Gastrocnemius medialis (tissue), 4 donors: ENCODE measurements around the gene MSH2. TPM values are rescaled to one million over a fixed set of nuclear protein-coding genes. Genes with fewer than 3 reads are reported as not detected.

ENCODE experiments used
- ATAC-seq, 2 donors: fragments of 150-250 bp; one replicate each; pipeline ENCODE4 v1.9.1; 2016
- DNase-seq, 2 donors: peaks; one replicate each; pipeline ENCODE4 v3.0.0-alpha.2; 2019
- H3K27ac ChIP-seq, 4 donors: fragments of 200-600 bp; sonication (generic); 1 replicate in 1 of 4; 2 replicates in 3 of 4; pipeline ENCODE4 v1.5.1; 2016 to 2018; ENCODE audit warnings: mild to moderate bottlenecking in 2 of 4, moderate library complexity in 1 of 4
- H3K27me3 ChIP-seq, 3 donors: fragments of 200-600 bp; sonication (generic) in 2 of 3; 1 replicate in 1 of 3; 2 replicates in 2 of 3; pipeline versions ENCODE4 v1.5.1 to v1.6.0; 2016 to 2019; ENCODE audit warnings: mild to moderate bottlenecking in 1 of 3, moderate library complexity in 1 of 3
- H3K36me3 ChIP-seq, 2 donors: fragments of 200-600 bp; sonication (generic) in 1 of 2; one replicate each; pipeline ENCODE4 v1.5.1; 2017 to 2018
- H3K4me1 ChIP-seq, 2 donors: fragments of 200-600 bp; sonication (generic) in 1 of 2; one replicate each; pipeline ENCODE4 v1.5.1; 2016 to 2017; ENCODE audit warnings: mild to moderate bottlenecking in 2 of 2
- H3K4me3 ChIP-seq, 4 donors: fragments of 200-600 bp; sonication (generic) in 3 of 4; 1 replicate in 1 of 4; 2 replicates in 3 of 4; pipeline ENCODE4 v1.5.1; 2016 to 2019; ENCODE audit warnings: mild to moderate bottlenecking in 2 of 4
- H3K9me3 ChIP-seq, 3 donors: fragments of 200-600 bp; sonication (generic) in 2 of 3; 1 replicate in 1 of 3; 2 replicates in 2 of 3; pipeline ENCODE4 v1.5.1; 2016 to 2019
- POLR2A ChIP-seq, 2 donors: fragments of 450-650 bp; IDR thresholded peaks; one replicate each; pipeline ENCODE4 v1.6.1; 2017; ENCODE audit warnings: antibody characterized with exemption in 2 of 2, mild to moderate bottlenecking in 2 of 2, moderate library complexity in 2 of 2
- in situ Hi-C, 4 donors: fragments of 200-750 bp; cut with MboI; loops; one replicate each; pipeline versions ENCODE4 v1.15.0 to v1.8.0; 2017; ENCODE audit warnings: low sequenced_read_pairs in 4 of 4
- intact Hi-C: fragments of 100-400 bp; cut with DNase I; formaldehyde crosslinking; loops from one replicate; pipeline ENCODE4 v1.15.1; 2023; ENCODE audit warnings: low total_unique reads
- total RNA-seq, 4 donors: library from RNA; depleted of rRNA; stranded (reverse); fragments of >200 nt; gene quantifications; one replicate each; pipeline versions ENCODE4 v1.1.0 to v1.2.3, GENCODE V29; 2016
- TF ChIP-seq, protein P1 (sequence below), 5 experiments: fragments of 450-650 bp in 3 of 5; fragments of 200-600 bp in 2 of 5; sonication (generic) in 2 of 5; IDR thresholded peaks in 4 of 5; conservative IDR thresholded peaks in 1 of 5; 1 replicate in 4 of 5; 2 replicates in 1 of 5; pipeline ENCODE4 v1.5.1; 2016 to 2019; ENCODE audit warnings: antibody characterized with exemption in 5 of 5, mild to moderate bottlenecking in 3 of 5, moderate library complexity in 3 of 5

Gene MSH2
- total RNA-seq, 4 donors from 2014 or later, result 3.5 to 6.4 (median 4.8) TPM

DNA sequence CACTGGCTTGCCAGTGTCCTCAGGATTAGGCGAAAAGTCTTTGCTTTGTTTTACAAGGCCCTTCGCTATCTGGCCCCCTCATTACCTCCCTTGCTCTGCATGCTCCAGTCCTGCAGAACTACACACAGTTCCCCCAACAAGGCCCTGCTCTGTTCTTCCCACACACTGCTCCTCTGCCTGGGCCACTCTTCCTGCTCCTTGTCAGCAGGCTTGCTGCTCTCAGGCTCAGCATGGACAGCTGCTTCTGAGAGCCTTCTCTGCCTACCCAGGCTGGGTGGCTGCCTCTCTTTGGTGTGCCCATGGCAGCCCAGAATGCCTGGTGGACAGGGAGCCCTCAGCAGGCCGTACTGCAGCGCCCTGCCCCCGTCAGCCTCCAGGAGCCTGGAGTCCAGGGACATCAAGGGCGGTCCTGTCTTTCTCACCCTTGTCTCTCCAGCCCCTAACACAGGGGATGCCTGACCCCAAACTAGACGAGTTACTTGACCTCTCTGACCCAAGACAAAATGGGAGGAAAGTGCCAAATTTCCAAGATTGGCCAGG lies 111.1 kb downstream of the MSH2 start:
- Histone ChIP-seq H3K27ac (no peak overlapping the region), H3K4me1 (no peaks in the 10 kb centered on the region), H3K9me3 (no peaks in the 10 kb centered on the region), H3K4me3 (no peak overlapping the region), H3K27me3 (no peaks in the 10 kb centered on the region), H3K36me3 (no peaks in the 10 kb centered on the region)
- TF ChIP-seq POLR2A (IDR thresholded peaks at IDR 0.05), result no peak
- TF ChIP-seq, protein P1, sequence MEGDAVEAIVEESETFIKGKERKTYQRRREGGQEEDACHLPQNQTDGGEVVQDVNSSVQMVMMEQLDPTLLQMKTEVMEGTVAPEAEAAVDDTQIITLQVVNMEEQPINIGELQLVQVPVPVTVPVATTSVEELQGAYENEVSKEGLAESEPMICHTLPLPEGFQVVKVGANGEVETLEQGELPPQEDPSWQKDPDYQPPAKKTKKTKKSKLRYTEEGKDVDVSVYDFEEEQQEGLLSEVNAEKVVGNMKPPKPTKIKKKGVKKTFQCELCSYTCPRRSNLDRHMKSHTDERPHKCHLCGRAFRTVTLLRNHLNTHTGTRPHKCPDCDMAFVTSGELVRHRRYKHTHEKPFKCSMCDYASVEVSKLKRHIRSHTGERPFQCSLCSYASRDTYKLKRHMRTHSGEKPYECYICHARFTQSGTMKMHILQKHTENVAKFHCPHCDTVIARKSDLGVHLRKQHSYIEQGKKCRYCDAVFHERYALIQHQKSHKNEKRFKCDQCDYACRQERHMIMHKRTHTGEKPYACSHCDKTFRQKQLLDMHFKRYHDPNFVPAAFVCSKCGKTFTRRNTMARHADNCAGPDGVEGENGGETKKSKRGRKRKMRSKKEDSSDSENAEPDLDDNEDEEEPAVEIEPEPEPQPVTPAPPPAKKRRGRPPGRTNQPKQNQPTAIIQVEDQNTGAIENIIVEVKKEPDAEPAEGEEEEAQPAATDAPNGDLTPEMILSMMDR (IDR thresholded peaks at IDR 0.05 in 4 of 5, conservative IDR thresholded peaks at IDR 0.05 in 1 of 5), result no peak
- intact Hi-C loops (no loop called here), in situ Hi-C loops (no loop called here)
- ATAC-seq (no peak), DNase-seq (no peak)

DNA sequence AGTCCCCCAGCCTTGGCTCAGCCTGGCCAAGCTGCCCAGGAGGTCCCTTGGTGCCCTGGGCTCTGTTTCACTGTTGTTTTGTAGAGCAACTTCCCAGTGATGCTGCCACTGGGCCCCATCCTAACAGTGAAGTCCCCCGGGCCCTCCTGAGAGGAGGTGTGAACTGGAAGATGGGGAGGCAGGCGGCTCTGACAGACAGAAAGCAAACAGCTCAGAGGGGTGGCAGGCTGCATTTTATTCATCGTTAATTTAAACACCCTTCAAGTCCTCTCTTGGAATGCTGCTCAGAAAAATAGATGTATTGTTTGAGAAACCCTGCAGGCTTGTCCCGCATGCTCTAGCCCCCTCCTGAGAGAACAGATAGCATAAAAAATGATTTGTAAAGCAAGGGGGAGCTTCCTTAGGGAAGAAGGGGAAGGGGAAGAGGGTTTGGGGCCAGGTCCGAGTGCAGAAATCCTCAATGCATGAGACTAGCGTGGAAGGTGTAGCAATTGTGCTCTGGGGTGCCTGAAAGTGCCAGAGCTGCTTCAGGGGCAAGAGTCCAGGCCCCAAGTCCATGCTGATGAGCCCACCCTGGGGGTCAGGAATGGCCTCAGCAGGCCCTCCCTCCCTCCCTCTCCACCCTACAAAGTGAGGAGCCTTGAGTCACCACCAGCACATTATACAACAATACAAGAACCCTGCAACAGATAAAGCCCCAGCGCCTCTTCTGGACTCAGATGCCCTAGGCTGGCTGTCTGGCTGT lies 113.6 kb downstream of the MSH2 start:
- intact Hi-C loops (no loop called here), in situ Hi-C loops (no loop called here)
- DNase-seq, result no peak
- Histone ChIP-seq H3K27ac (no peak overlapping the region), H3K9me3 (no peaks in the 10 kb centered on the region), H3K4me3 (no peak overlapping the region), H3K27me3 (no peaks in the 10 kb centered on the region), H3K36me3 (no peaks in the 10 kb centered on the region), H3K4me1 (peaks cover 0 to 6% of the 10 kb centered on the region in 2 donors)
- no peak for ATAC-seq
- TF ChIP-seq POLR2A (IDR thresholded peaks at IDR 0.05), result no peak
- TF ChIP-seq, protein P1 (IDR thresholded peaks at IDR 0.05 in 4 of 5, conservative IDR thresholded peaks at IDR 0.05 in 1 of 5), result no peak

DNA sequence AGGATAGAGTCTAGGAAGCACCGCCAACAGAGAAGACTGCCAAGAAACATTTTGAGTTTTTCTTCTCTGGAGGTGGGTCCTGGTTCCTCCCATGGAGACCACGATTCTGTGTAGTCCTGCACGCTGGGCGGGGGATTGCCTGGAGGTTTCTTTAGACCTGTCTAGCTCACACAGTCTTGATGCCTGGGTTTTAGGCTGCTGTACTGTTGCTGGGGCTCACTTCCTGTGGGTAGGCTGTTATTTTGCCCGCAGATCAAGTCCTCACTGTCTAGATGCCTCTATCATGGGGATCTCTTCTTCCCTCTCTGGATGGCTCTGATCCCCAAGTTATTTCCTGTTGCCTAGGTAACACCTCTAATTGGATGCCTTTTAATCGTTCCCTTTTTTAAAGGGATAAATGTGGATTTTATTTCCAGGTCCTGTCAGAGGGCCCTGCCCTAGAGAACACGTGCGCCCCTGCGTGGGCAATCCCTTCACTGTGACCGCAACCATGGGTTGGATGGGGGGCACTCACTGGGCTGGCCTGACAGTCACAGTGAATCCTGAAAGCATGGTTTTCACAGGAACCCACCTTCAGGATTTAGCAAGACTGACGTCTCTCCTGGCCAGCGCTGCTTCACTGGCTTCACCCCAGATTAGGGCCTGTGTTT lies 115.7 kb downstream of the MSH2 start:
- Histone ChIP-seq H3K36me3 (no peaks in the 10 kb centered on the region), H3K27me3 (no peaks in the 10 kb centered on the region), H3K9me3 (no peaks in the 10 kb centered on the region), H3K27ac (no peak overlapping the region), H3K4me1 (peaks cover 0 to 6% of the 10 kb centered on the region in 2 donors), H3K4me3 (no peak overlapping the region)
- DNase-seq (no peak), ATAC-seq (no peak)
- in situ Hi-C loops, result no loop called here
- intact Hi-C loops, result no loop called here
- TF ChIP-seq, protein P1 (IDR thresholded peaks at IDR 0.05 in 4 of 5, conservative IDR thresholded peaks at IDR 0.05 in 1 of 5), result no peak
- no peak for TF ChIP-seq POLR2A (IDR thresholded peaks at IDR 0.05)

DNA sequence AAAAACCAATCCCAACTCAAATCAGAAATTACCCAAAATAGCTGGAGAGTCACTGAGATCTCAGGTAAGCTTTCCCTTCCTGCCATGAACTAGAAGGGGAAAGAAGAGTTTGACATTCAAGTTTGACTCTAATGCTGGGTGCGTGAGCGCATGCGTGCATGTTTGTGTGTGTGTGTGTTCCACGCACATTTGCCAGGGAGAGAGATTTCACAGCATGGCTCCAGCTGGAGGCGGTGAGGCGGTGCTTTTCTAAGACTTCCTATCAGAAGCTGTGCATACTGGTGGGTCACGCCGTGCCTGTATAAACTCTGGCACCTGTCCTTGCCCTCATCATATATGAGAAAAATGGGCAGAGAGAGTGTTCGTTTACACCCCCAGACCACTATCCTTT lies 116.2 kb downstream of the MSH2 start:
- no peak for ATAC-seq
- intact Hi-C loops, result no loop called here
- TF ChIP-seq, protein P1 (IDR thresholded peaks at IDR 0.05 in 4 of 5, conservative IDR thresholded peaks at IDR 0.05 in 1 of 5), result no peak
- no peak for TF ChIP-seq POLR2A (IDR thresholded peaks at IDR 0.05)
- no peaks in the 10 kb centered on the region for H3K27me3 ChIP-seq
- in situ Hi-C loops, result no loop called here
- no peaks in the 10 kb centered on the region for H3K36me3 ChIP-seq
- H3K27ac ChIP-seq, result no peak overlapping the region
- peaks cover 0 to 6% of the 10 kb centered on the region in 2 donors for H3K4me1 ChIP-seq
- DNase-seq, result no peak
- H3K4me3 ChIP-seq, result no peak overlapping the region
- no peaks in the 10 kb centered on the region for H3K9me3 ChIP-seq
